ENCODE measurements around the gene CRELD2. TPM values are rescaled to one million over a fixed set of nuclear protein-coding genes. Genes with fewer than 3 reads are reported as not detected.
A peak's percentile ranks its signal among the peaks of the same experiment; 100 is the strongest.

CRELD2 gene
- total and polyA plus RNA-seq, 2 of the 13 experiments (the other 11 are each of a cell fraction or from before 2014, with no cell fraction given) = 17.2 to 44.7 TPM

DNA sequence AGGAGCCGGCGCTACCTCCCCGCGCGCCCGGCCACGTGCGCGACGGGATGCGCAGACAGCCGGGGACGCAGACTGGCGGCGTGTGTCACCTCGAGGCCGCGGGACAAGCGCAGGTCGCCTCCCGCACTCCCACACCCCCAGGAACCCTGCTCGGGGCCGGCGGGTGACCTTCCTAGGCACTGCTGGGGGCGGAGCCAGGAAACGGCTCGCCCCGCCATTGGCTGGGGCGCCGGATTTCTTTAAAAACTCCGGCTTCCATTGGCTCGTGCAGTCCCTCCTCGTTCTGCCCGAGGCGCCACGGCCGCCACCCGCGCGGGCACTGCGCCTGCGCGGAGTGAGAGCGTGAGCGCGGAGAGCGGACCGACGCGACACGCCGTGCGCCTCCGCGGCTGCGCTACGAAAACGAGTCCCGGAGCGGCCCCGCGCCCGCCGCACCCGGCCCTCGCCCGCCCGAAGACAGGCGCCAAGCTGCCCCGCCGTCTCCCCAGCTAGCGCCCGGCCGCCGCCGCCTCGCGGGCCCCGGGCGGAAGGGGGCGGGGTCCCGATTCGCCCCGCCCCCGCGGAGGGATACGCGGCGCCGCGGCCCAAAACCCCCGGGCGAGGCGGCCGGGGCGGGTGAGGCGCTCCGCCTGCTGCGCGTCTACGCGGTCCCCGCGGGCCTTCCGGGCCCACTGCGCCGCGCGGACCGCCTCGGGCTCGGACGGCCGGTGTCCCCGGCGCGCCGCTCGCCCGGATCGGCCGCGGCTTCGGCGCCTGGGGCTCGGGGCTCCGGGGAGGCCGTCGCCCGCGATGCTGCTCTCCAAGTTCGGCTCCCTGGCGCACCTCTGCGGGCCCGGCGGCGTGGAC lies 41.9 kb downstream of the CRELD2 start, which contains the start of gene PIM3 (continued):
- TF ChIP-seq, protein P1, sequence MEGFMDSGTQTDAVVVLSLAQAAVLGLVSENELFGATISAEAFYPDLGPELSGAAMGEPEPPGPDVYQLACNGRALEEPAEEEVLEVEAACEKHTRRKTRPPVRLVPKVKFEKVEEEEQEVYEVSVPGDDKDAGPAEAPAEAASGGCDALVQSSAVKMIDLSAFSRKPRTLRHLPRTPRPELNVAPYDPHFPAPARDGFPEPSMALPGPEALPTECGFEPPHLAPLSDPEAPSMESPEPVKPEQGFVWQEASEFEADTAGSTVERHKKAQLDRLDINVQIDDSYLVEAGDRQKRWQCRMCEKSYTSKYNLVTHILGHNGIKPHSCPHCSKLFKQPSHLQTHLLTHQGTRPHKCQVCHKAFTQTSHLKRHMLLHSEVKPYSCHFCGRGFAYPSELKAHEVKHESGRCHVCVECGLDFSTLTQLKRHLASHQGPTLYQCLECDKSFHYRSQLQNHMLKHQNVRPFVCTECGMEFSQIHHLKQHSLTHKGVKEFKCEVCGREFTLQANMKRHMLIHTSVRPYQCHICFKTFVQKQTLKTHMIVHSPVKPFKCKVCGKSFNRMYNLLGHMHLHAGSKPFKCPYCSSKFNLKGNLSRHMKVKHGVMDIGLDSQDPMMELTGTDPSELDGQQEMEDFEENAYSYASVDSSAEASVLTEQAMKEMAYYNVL (CRISPR knock-in tag; IDR thresholded peaks at IDR 0.05; ENCODE audit: borderline replicate concordance) = no peak
- TF ChIP-seq TOPORS (CRISPR knock-in tag; IDR thresholded peaks at IDR 0.05) (no peak; the same call in 1 of the 2 replicates), TCF7L2 (IDR thresholded peaks at IDR 0.05; ENCODE audit: low read depth, low read length) (no peak), KDM5A (IDR thresholded peaks at IDR 0.05; ENCODE audit: borderline replicate concordance, low read length) (no peak), HNRNPH1 (optimal IDR thresholded peaks at IDR 0.05; ENCODE audit: low read depth, low read length) (peak; percentile 97), TBL1XR1 (IDR thresholded peaks at IDR 0.05; ENCODE audit: borderline replicate concordance, low read length, partially characterized antibody) (no peak), ZNF34 (CRISPR knock-in tag; IDR thresholded peaks at IDR 0.05; ENCODE audit: borderline replicate concordance) (no peak), ZSCAN30 (CRISPR knock-in tag; IDR thresholded peaks at IDR 0.05) (peak; percentile 67; the same call in 1 of the 2 replicates), ZNF30 (CRISPR knock-in tag; IDR thresholded peaks at IDR 0.05) (no peak), NFYB (CRISPR knock-in tag; IDR thresholded peaks at IDR 0.05) (peak; percentile 86)
- TF ChIP-seq, protein P2, sequence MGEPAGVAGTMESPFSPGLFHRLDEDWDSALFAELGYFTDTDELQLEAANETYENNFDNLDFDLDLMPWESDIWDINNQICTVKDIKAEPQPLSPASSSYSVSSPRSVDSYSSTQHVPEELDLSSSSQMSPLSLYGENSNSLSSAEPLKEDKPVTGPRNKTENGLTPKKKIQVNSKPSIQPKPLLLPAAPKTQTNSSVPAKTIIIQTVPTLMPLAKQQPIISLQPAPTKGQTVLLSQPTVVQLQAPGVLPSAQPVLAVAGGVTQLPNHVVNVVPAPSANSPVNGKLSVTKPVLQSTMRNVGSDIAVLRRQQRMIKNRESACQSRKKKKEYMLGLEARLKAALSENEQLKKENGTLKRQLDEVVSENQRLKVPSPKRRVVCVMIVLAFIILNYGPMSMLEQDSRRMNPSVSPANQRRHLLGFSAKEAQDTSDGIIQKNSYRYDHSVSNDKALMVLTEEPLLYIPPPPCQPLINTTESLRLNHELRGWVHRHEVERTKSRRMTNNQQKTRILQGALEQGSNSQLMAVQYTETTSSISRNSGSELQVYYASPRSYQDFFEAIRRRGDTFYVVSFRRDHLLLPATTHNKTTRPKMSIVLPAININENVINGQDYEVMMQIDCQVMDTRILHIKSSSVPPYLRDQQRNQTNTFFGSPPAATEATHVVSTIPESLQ (CRISPR knock-in tag; conservative IDR thresholded peaks at IDR 0.05) = no peak
- TF ChIP-seq, protein P3, sequence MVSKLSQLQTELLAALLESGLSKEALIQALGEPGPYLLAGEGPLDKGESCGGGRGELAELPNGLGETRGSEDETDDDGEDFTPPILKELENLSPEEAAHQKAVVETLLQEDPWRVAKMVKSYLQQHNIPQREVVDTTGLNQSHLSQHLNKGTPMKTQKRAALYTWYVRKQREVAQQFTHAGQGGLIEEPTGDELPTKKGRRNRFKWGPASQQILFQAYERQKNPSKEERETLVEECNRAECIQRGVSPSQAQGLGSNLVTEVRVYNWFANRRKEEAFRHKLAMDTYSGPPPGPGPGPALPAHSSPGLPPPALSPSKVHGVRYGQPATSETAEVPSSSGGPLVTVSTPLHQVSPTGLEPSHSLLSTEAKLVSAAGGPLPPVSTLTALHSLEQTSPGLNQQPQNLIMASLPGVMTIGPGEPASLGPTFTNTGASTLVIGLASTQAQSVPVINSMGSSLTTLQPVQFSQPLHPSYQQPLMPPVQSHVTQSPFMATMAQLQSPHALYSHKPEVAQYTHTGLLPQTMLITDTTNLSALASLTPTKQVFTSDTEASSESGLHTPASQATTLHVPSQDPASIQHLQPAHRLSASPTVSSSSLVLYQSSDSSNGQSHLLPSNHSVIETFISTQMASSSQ (IDR thresholded peaks at IDR 0.05; ENCODE audit: low read depth) = no peak
- TF ChIP-seq, protein P3 (CRISPR knock-in tag; IDR thresholded peaks at IDR 0.05; ENCODE audit: borderline replicate concordance) = peak; percentile 35; the same call in 1 of the 2 replicates
- TF ChIP-seq, protein P4, sequence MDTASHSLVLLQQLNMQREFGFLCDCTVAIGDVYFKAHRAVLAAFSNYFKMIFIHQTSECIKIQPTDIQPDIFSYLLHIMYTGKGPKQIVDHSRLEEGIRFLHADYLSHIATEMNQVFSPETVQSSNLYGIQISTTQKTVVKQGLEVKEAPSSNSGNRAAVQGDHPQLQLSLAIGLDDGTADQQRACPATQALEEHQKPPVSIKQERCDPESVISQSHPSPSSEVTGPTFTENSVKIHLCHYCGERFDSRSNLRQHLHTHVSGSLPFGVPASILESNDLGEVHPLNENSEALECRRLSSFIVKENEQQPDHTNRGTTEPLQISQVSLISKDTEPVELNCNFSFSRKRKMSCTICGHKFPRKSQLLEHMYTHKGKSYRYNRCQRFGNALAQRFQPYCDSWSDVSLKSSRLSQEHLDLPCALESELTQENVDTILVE (CRISPR knock-in tag; IDR thresholded peaks at IDR 0.05) = 0 out of 2 replicates have a peak, but pooled peaks have one; percentile 32
- TF ChIP-seq, protein P5, sequence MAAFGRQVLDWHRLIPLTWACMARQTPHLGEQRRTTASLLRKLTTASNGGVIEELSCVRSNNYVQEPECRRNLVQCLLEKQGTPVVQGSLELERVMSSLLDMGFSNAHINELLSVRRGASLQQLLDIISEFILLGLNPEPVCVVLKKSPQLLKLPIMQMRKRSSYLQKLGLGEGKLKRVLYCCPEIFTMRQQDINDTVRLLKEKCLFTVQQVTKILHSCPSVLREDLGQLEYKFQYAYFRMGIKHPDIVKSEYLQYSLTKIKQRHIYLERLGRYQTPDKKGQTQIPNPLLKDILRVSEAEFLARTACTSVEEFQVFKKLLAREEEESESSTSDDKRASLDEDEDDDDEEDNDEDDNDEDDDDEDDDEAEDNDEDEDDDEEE (CRISPR knock-in tag; IDR thresholded peaks at IDR 0.05) = peak; percentile 93; the same call in 1 of the 2 replicates
- TF ChIP-seq, protein P6, sequence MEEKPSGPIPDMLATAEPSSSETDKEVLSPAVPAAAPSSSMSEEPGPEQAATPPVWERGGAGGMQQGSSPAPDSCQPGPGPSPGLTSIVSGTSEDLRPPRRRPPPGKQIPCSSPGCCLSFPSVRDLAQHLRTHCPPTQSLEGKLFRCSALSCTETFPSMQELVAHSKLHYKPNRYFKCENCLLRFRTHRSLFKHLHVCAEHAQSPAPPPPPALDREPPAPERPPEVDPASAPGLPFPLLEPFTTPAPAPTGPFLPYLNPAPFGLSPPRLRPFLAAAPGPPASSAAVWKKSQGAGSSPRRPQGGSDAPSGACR (CRISPR knock-in tag; IDR thresholded peaks at IDR 0.05) = no peak; the same call in 1 of the 2 replicates

All from HepG2 (cell line).